Measurements from ENCODE around the gene SMIM24.

Gene SMIM24

GRCh38 chr19:3524078-3524842 lies 43.9 kb upstream of the SMIM24 start:
- no peak overlapping the region for H3K27ac ChIP-seq
- TF ChIP-seq CTCF (IDR thresholded peaks at IDR 0.05): no peak
- H3K4me3 ChIP-seq: no peak overlapping the region
- DNase-seq (ENCODE audit: low spot score): no peak

GRCh38 chr19:3523361-3524077 lies 43.2 kb upstream of the SMIM24 start:
- no peak for TF ChIP-seq CTCF (IDR thresholded peaks at IDR 0.05)
- Histone ChIP-seq H3K4me3 (no peak overlapping the region), H3K27ac (no peak overlapping the region)
- DNase-seq (ENCODE audit: low spot score): no peak

- no peak for DNase-seq (ENCODE audit: low spot score)
- no peak overlapping the region for H3K4me3 ChIP-seq
- TF ChIP-seq CTCF (IDR thresholded peaks at IDR 0.05): no peak
These were observed 42.4 kb upstream of the SMIM24 start for GRCh38 chr19:3522421-3523360.

GRCh38 chr19:3521104-3521445 lies 40.8 kb upstream of the SMIM24 start:
- no peak overlapping the region for H3K27ac ChIP-seq
- no peak overlapping the region for H3K4me3 ChIP-seq
- TF ChIP-seq CTCF (IDR thresholded peaks at IDR 0.05): no peak
- DNase-seq (ENCODE audit: low spot score): no peak

More at GRCh38 chr19:3522421-3523360, 42.4 kb upstream of the SMIM24 start:
- H3K27ac ChIP-seq: no peak overlapping the region

- H3K4me3 ChIP-seq: no peak overlapping the region
- no peak overlapping the region for H3K27ac ChIP-seq
- TF ChIP-seq CTCF (IDR thresholded peaks at IDR 0.05): no peak
- DNase-seq (ENCODE audit: low spot score): no peak
These were observed 40.1 kb upstream of the SMIM24 start for GRCh38 chr19:3520166-3521103.

DNA sequence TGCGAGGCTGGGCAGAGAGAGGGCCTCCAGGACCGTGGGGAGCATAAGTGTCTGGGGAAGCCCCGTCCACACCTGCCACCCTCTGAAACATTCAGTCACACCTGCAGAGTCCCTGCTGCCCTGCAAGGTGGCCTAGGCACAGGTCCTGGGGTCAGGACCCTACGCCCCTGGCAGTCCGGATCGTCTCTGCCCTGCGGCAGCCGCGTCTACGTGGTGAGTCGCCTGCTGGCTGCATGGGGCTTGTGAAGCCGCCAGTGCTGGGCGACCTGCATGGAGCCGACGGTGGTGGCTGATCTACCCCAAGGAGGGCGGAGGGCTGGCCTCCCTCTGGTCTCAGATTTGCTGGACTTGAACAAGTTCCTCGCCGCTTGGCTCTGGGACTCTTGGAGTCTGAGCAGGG lies 38.8 kb upstream of the SMIM24 start:
- DNase-seq (ENCODE audit: low spot score): no peak
- H3K27ac ChIP-seq: no peak overlapping the region
- no peak overlapping the region for H3K4me3 ChIP-seq
- no peak for TF ChIP-seq CTCF (IDR thresholded peaks at IDR 0.05)
